Measurements from ENCODE around the gene SLC5A11.
"Not testable (repeated sequence)": the region's sequence is repeated elsewhere in the genome, so short reads cannot be mapped to it uniquely, and the experiment has no call there.

SLC5A11 gene, protein sequence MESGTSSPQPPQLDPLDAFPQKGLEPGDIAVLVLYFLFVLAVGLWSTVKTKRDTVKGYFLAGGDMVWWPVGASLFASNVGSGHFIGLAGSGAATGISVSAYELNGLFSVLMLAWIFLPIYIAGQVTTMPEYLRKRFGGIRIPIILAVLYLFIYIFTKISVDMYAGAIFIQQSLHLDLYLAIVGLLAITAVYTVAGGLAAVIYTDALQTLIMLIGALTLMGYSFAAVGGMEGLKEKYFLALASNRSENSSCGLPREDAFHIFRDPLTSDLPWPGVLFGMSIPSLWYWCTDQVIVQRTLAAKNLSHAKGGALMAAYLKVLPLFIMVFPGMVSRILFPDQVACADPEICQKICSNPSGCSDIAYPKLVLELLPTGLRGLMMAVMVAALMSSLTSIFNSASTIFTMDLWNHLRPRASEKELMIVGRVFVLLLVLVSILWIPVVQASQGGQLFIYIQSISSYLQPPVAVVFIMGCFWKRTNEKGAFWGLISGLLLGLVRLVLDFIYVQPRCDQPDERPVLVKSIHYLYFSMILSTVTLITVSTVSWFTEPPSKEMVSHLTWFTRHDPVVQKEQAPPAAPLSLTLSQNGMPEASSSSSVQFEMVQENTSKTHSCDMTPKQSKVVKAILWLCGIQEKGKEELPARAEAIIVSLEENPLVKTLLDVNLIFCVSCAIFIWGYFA

DNA sequence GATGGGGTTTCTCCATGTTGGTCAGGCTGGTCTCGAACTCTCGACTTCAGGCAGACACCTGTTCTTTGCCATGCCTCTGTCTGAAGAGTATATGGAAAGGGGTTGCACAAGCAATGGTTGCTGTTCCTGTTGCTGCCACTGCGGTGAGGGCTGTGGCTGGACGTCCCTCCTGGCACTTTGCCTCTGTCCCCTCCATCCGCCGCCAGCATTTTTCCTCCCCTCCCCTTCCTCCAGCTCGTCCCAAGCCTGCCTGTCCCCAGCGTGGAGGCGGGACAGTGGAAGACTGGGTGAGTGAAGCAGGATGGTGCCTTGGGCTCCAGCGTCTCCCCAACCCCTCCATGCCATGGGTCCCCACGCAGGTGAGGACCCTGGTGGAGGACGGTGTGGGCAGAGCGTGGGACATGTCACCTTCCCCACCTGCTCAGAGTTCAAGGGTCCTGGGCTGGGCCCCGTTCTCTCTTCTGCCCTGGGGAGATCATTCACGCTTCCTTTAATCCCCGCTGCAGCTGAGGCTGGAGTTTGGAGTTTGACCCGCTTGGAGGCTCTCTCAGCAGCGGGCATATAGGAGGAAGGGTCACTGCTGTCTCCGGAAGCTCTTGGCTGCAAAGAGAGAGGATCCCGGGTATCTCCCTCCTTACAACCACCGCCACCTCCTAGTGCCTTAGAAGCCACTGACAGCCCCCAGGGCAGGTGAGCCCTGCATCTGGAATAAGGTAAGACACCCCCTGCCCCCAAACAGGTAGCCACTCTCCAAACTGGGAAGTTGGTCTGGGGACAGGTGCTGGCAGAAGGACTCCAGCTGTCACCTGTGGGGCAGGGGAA lies at the start of gene SLC5A11:
Gene SLC5A11 (plus strand): TSS at position 238 of the 822 bp plus-strand sequence. CDS start 12,681 bp downstream, outside the sequence.
- Histone ChIP-seq H3K4me1 (ENCODE audit: control insufficient read depth, insufficient read depth, low read length) (no peaks in the 10 kb centered on the region), H3K9ac (ENCODE audit: low read length) (no peak within 1 kb of the TSS), H3K27me3 (ENCODE audit: control insufficient read depth, insufficient read depth, low read length) (no peaks in the 10 kb centered on the region), H3K27ac (ENCODE audit: low read depth, low read length) (no peak within 1 kb of the TSS), H3K36me3 (ENCODE audit: control insufficient read depth, insufficient read depth, low read length) (no peaks in the 10 kb centered on the region), H3K4me3 (ENCODE audit: low read length) (no peak within 1 kb of the TSS)

DNA sequence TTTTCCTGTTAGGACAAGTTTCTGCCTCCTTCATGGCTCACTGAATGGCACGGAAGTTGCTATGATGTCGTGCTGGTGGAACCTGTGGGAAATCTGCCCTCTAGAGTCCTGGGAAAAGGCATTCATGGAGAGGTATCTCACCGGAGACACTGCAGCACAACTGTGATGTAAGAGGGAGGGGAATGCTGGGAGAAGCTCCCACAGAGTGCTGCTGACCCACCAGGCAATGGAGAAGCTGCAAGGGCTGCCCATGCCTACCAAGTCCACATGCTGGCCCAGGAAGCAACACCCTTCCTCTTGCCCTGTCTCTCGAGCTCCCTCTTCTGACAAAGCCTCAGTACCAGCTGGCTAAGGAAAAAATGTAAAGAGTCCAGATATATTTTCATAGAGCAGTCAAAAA lies 45.2 kb upstream of the SLC5A11 start:
- Histone ChIP-seq H3K4me1 (ENCODE audit: control insufficient read depth, insufficient read depth, low read length) (no peaks in the 10 kb centered on the region), H3K27me3 (ENCODE audit: control insufficient read depth, insufficient read depth, low read length) (no peaks in the 10 kb centered on the region), H3K36me3 (ENCODE audit: control insufficient read depth, insufficient read depth, low read length) (peaks cover 45% of the 10 kb centered on the region), H3K9ac (ENCODE audit: low read length) (no peak overlapping the region), H3K27ac (ENCODE audit: low read depth, low read length) (no peak overlapping the region), H3K4me3 (ENCODE audit: low read length) (no peak overlapping the region)

DNA sequence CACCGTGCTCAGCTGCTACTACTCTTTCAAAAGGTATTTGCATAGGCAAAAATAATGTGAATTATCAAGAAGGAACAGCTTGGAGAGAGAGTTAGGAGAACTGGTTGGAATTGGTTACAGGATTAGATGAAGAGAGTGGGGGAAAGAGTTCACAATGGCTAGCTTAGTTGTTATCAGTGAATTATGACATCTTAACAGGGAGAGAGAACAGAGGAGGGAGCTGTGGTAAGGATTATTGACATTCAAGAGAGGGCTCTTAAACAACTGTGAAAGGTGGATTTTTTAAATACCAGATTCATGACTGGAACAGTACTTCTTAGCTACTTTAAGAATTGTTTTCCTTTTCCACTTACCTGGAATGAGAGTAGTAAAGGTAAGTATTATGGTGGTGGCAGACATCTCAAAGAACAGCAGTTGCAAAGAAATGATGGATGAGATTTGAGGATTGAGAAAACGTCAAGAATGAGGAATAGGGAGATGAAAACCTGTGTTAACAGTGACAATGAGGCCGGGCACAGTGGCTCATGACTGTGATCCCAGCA lies 43.9 kb upstream of the SLC5A11 start:
- Histone ChIP-seq H3K4me1 (ENCODE audit: control insufficient read depth, insufficient read depth, low read length) (no peaks in the 10 kb centered on the region), H3K9ac (ENCODE audit: low read length) (no peak overlapping the region), H3K36me3 (ENCODE audit: control insufficient read depth, insufficient read depth, low read length) (peaks cover 54% of the 10 kb centered on the region), H3K4me3 (ENCODE audit: low read length) (no peak overlapping the region), H3K27me3 (ENCODE audit: control insufficient read depth, insufficient read depth, low read length) (no peaks in the 10 kb centered on the region), H3K27ac (ENCODE audit: low read depth, low read length) (no peak overlapping the region)

DNA sequence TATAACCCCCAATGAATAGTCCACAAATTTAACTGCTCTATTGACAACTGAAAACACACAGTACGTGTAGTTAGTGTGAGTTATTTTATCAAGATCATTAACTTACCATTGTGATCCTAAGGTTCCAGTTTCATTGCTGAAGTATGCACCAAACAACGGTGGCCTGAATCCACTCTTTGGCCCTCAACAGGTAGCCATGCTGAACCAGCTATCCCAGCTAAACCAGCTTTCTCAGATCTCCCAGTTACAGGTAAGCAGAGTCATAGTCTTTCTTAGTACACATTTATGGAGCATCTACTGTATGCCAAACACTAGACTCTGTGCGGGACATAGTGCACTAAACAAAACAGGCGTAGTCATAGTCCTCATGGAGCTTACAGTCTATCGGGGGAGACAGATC lies 40.3 kb upstream of the SLC5A11 start:
- no peaks in the 10 kb centered on the region for H3K27me3 ChIP-seq (ENCODE audit: control insufficient read depth, insufficient read depth, low read length)
- H3K27ac ChIP-seq (ENCODE audit: low read depth, low read length), result no peak overlapping the region
- H3K4me3 ChIP-seq (ENCODE audit: low read length), result no peak overlapping the region
- no peaks in the 10 kb centered on the region for H3K4me1 ChIP-seq (ENCODE audit: control insufficient read depth, insufficient read depth, low read length)
- peaks cover 43% of the 10 kb centered on the region for H3K36me3 ChIP-seq (ENCODE audit: control insufficient read depth, insufficient read depth, low read length)
- H3K9ac ChIP-seq (ENCODE audit: low read length), result no peak overlapping the region

DNA sequence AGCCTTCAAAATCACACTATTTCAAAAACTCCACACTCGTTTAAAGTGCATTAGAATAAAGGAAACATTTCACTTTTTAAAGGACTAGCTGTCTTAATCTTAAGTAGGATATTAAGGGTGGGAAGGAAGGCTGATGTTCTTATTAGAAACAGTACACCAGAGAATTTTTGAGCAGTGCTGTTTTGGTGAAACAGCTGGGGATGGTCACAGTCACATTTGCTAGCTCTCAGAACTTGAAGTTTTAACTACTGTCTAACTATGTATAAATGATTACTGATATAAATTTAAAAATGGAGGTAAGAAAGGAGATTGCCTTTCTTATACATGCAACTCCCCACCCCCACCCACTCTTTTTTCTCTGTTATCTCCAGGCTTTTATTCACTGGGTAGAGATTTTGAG lies 38.5 kb upstream of the SLC5A11 start:
- peaks cover 41% of the 10 kb centered on the region for H3K36me3 ChIP-seq (ENCODE audit: control insufficient read depth, insufficient read depth, low read length)
- H3K27ac ChIP-seq (ENCODE audit: low read depth, low read length), result no peak overlapping the region
- no peak overlapping the region for H3K9ac ChIP-seq (ENCODE audit: low read length)
- H3K4me3 ChIP-seq (ENCODE audit: low read length), result no peak overlapping the region
- H3K27me3 ChIP-seq (ENCODE audit: control insufficient read depth, insufficient read depth, low read length), result no peaks in the 10 kb centered on the region
- no peaks in the 10 kb centered on the region for H3K4me1 ChIP-seq (ENCODE audit: control insufficient read depth, insufficient read depth, low read length)

DNA sequence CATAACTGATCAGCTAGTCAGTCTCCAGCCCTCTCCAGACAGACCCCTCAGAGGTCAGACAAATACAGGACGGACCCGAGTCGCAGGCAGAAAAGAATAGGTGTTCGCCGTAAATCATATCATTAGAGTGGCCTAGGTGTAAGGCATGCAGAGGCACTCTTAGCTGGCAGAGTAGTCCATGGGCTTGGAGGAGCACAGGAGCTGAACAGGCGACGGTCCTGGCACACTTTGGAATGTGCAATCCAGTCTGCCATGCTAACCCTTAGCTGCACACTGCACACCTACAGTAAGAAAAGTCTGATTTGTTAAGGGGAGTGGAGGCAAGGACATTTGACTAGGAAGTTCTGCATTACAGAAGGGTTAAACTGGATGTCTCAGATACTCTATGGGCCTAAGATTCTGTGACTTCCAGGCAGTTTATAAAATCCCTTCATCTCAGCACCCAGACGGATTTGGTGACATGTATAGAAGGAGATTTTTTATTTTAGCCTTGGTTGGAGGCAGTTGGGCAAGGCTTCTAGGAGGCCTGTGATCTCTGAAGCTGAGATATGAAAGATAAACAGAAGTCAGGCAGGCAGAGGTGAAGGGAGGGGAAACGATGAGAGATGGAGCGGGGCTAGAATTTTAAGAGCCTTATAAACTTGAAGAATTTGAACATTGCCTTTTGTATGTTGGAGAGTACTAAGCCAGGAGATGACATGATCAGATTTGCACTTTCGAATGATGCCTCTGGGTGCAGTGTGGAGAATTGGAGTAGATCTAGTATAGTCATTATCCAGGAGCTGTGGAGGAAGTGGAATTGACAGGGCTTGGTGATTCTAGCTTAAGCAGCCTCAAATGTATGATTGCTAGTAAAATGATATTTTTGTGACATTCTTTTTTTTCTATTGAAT lies 34.6 kb upstream of the SLC5A11 start:
- H3K4me3 ChIP-seq (ENCODE audit: low read length), result no peak overlapping the region
- H3K36me3 ChIP-seq (ENCODE audit: control insufficient read depth, insufficient read depth, low read length), result peaks cover 33% of the 10 kb centered on the region
- H3K27ac ChIP-seq (ENCODE audit: low read depth, low read length), result no peak overlapping the region
- H3K27me3 ChIP-seq (ENCODE audit: control insufficient read depth, insufficient read depth, low read length), result no peaks in the 10 kb centered on the region
- H3K4me1 ChIP-seq (ENCODE audit: control insufficient read depth, insufficient read depth, low read length), result no peaks in the 10 kb centered on the region
- no peak overlapping the region for H3K9ac ChIP-seq (ENCODE audit: low read length)

DNA sequence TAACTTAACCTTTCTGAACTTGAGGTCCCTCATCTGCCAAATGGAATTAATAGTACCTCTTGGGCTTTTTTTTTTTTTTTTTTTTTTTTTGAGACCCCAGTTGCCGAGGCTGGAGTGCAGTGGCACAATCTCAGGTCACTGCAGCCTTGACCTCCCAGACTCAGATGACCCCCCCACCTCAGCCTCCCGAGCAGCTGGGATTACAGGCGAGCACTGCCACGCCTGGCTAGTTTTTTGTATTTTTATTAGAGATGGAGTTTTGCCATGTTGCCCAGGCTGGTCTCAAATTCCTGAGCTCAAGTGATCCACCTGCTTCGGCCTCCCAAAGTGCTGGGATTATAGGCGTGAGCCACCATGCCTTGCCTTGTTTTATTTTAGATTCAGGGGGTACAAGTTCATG lies 33.0 kb upstream of the SLC5A11 start:
- peaks cover 30% of the 10 kb centered on the region for H3K36me3 ChIP-seq (ENCODE audit: control insufficient read depth, insufficient read depth, low read length)
- H3K4me3 ChIP-seq (ENCODE audit: low read length); H3K9ac ChIP-seq (ENCODE audit: low read length); H3K4me1 ChIP-seq (ENCODE audit: control insufficient read depth, insufficient read depth, low read length); H3K27me3 ChIP-seq (ENCODE audit: control insufficient read depth, insufficient read depth, low read length); H3K27ac ChIP-seq (ENCODE audit: low read depth, low read length): not testable (repeated sequence)

DNA sequence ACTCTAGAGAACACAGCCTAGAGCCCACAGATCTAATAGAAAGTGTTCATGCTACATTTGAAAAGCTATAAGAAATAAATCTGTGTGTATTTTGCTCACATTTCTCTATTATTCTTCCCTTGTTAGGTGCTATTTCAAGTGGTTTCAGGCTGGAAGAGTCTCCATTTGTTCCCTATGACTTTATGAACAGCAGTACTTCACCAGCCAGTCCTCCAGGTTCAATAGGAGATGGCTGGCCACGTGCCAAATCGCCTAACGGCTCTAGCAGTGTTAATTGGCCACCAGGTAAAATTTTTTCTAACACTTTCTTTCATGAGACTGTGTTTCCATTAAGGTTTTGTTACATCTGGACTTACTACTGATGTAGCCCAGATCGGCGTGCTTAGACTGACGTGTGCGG lies 30.7 kb upstream of the SLC5A11 start:
- no peaks in the 10 kb centered on the region for H3K4me1 ChIP-seq (ENCODE audit: control insufficient read depth, insufficient read depth, low read length)
- H3K36me3 ChIP-seq (ENCODE audit: control insufficient read depth, insufficient read depth, low read length), result peaks cover 36% of the 10 kb centered on the region
- no peak overlapping the region for H3K27ac ChIP-seq (ENCODE audit: low read depth, low read length)
- H3K27me3 ChIP-seq (ENCODE audit: control insufficient read depth, insufficient read depth, low read length), result no peaks in the 10 kb centered on the region
- no peak overlapping the region for H3K9ac ChIP-seq (ENCODE audit: low read length)
- no peak overlapping the region for H3K4me3 ChIP-seq (ENCODE audit: low read length)

DNA sequence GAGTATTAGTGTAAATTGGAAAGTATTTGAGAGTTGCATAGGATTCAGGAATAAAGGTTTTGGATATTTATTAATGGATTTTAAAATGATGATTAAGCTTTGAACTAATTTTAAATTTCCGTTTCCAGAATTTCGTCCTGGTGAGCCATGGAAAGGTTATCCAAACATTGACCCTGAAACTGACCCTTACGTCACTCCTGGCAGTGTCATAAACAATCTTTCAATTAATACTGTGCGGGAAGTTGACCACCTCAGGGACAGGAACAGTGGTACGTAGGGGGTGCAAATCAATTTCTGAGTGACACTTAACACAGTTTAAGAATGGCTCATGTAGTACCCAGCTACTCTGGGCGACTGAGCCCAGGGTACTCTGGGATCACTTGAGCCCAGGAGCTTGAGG lies 29.1 kb upstream of the SLC5A11 start:
- H3K36me3 ChIP-seq (ENCODE audit: control insufficient read depth, insufficient read depth, low read length), result peaks cover 38% of the 10 kb centered on the region

DNA sequence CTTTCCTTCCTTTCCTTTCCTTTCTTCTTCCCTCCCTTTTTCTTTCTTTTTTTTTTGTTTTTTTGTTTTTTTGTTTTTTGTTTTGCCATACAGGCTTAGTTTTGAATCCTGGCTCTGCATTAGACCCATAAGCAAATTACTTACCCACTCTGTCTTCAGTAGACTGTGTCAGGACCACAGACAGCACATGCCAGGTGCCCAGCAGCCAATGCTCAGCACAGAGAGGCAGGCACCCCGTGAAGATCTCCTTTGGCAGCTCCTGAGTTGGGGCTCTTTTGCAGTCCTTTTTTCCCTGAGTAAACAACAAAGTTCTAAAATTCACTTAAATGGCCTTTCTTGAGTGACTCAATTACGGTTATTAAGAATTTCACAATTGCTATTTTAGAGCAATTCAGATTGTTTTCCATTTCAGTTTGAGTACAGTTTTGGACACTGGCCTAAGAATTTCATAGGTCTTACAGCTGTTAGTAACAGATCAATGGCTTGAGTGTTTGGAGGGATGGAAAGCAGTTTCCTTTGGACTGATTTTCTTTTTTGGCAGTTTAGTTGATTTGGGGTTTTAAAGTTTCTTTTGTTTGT lies 26.2 kb upstream of the SLC5A11 start:
- Histone ChIP-seq H3K4me3 (ENCODE audit: low read length) (no peak overlapping the region), H3K4me1 (ENCODE audit: control insufficient read depth, insufficient read depth, low read length) (peaks cover 3% of the 10 kb centered on the region), H3K27me3 (ENCODE audit: control insufficient read depth, insufficient read depth, low read length) (no peaks in the 10 kb centered on the region), H3K36me3 (ENCODE audit: control insufficient read depth, insufficient read depth, low read length) (peaks cover 46% of the 10 kb centered on the region), H3K27ac (ENCODE audit: low read depth, low read length) (no peak overlapping the region), H3K9ac (ENCODE audit: low read length) (no peak overlapping the region)

More for the DNA sequence above, 29.1 kb upstream of the SLC5A11 start:
- H3K9ac ChIP-seq (ENCODE audit: low read length), result no peak overlapping the region
- H3K27me3 ChIP-seq (ENCODE audit: control insufficient read depth, insufficient read depth, low read length), result no peaks in the 10 kb centered on the region
- no peaks in the 10 kb centered on the region for H3K4me1 ChIP-seq (ENCODE audit: control insufficient read depth, insufficient read depth, low read length)
- H3K27ac ChIP-seq (ENCODE audit: low read depth, low read length), result no peak overlapping the region
- H3K4me3 ChIP-seq (ENCODE audit: low read length), result no peak overlapping the region

DNA sequence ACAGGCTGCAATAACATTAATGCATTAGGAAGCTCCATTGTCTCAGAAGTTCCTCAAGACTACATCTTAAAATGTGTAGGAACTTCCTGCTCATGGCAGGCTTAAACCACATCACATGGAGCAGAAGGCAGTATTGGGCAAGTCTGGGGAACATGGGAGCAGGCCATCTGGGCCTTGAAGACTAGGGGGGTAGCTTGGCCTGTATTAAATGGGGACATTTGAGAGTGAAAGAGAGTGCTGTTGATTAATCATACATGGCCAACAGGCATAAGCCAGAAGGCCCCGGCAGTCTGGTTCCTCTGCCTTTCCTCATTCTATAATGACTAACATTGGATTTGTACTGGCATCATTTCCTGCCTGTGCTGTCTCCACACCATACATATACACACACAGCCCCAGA lies 25.2 kb upstream of the SLC5A11 start:
- no peak overlapping the region for H3K9ac ChIP-seq (ENCODE audit: low read length)
- H3K27me3 ChIP-seq (ENCODE audit: control insufficient read depth, insufficient read depth, low read length), result no peaks in the 10 kb centered on the region
- H3K4me1 ChIP-seq (ENCODE audit: control insufficient read depth, insufficient read depth, low read length), result peaks cover 3% of the 10 kb centered on the region
- no peak overlapping the region for H3K27ac ChIP-seq (ENCODE audit: low read depth, low read length)
- no peak overlapping the region for H3K4me3 ChIP-seq (ENCODE audit: low read length)
- H3K36me3 ChIP-seq (ENCODE audit: control insufficient read depth, insufficient read depth, low read length), result peaks cover 42% of the 10 kb centered on the region

Data from rectal smooth muscle tissue (tissue), 1 donor.